ENCODE measurements around the gene SH3D19. TPM values are rescaled to one million over a fixed set of nuclear protein-coding genes. Genes with fewer than 3 reads are reported as not detected.
"Not testable (repeated sequence)": the region's sequence is repeated elsewhere in the genome, so short reads cannot be mapped to it uniquely, and the experiment has no call there.

The SH3D19 gene
- total RNA-seq, 2 donors from 2014 or later = 94.8 to 143 TPM

GRCh38 chr4:151094290-151094751 is 231.1 kb downstream of the SH3D19 start:
- H3K36me3 ChIP-seq = no peaks in the 10 kb centered on the region
- H3K9me3 ChIP-seq = no peaks in the 10 kb centered on the region
- DNase-seq (ENCODE audit: low spot score) (no peak), ATAC-seq (ENCODE audit: insufficient number of reproducible peaks, low FRiP score, low read depth) (no peak)
- no peak overlapping the region for H3K4me3 ChIP-seq
- H3K4me1 ChIP-seq (ENCODE audit: control insufficient read depth in 1 of 2, low read depth in 2 of 2) = no peaks in the 10 kb centered on the region
- no peak overlapping the region for H3K27ac ChIP-seq
- no peak for TF ChIP-seq CTCF (IDR thresholded peaks at IDR 0.05)
- no peaks in the 10 kb centered on the region for H3K27me3 ChIP-seq (replicated peaks; ENCODE audit: insufficient read depth)

GRCh38 chr4:151093203-151093602 is 232.2 kb downstream of the SH3D19 start:
- H3K27ac ChIP-seq = no peak overlapping the region
- H3K27me3 ChIP-seq (replicated peaks; ENCODE audit: insufficient read depth) = no peaks in the 10 kb centered on the region
- DNase-seq (ENCODE audit: low spot score) (no peak), ATAC-seq (ENCODE audit: insufficient number of reproducible peaks, low FRiP score, low read depth) (no peak)
- no peaks in the 10 kb centered on the region for H3K36me3 ChIP-seq
- no peaks in the 10 kb centered on the region for H3K9me3 ChIP-seq
- TF ChIP-seq CTCF (IDR thresholded peaks at IDR 0.05) = no peak
- H3K4me1 ChIP-seq (ENCODE audit: control insufficient read depth in 1 of 2, low read depth in 2 of 2) = no peaks in the 10 kb centered on the region
- no peak overlapping the region for H3K4me3 ChIP-seq

- no peaks in the 10 kb centered on the region for H3K9me3 ChIP-seq
- TF ChIP-seq CTCF (IDR thresholded peaks at IDR 0.05) = no peak
- no peaks in the 10 kb centered on the region for H3K27me3 ChIP-seq (replicated peaks; ENCODE audit: insufficient read depth)
- no peak for ATAC-seq (ENCODE audit: insufficient number of reproducible peaks, low FRiP score, low read depth)
- no peaks in the 10 kb centered on the region for H3K36me3 ChIP-seq
- no peak overlapping the region for H3K4me3 ChIP-seq
- DNase-seq (ENCODE audit: low spot score) = no peak
- no peak overlapping the region for H3K27ac ChIP-seq
- no peaks in the 10 kb centered on the region for H3K4me1 ChIP-seq (ENCODE audit: control insufficient read depth in 1 of 2, low read depth in 2 of 2)
These were observed 232.9 kb downstream of the SH3D19 start for GRCh38 chr4:151092488-151092887.

GRCh38 chr4:151091047-151091446 is 234.4 kb downstream of the SH3D19 start:
- TF ChIP-seq CTCF (IDR thresholded peaks at IDR 0.05) = no peak
- Histone ChIP-seq H3K36me3 (no peaks in the 10 kb centered on the region), H3K27me3 (replicated peaks; ENCODE audit: insufficient read depth) (no peaks in the 10 kb centered on the region), H3K4me1 (ENCODE audit: control insufficient read depth in 1 of 2, low read depth in 2 of 2) (no peaks in the 10 kb centered on the region), H3K27ac (no peak overlapping the region), H3K9me3 (no peaks in the 10 kb centered on the region), H3K4me3 (no peak overlapping the region)
- ATAC-seq (ENCODE audit: insufficient number of reproducible peaks, low FRiP score, low read depth) = no peak
- DNase-seq (ENCODE audit: low spot score) = no peak

- Histone ChIP-seq H3K27me3 (replicated peaks; ENCODE audit: insufficient read depth) (no peaks in the 10 kb centered on the region), H3K9me3 (no peaks in the 10 kb centered on the region), H3K4me3 (no peak overlapping the region), H3K4me1 (ENCODE audit: control insufficient read depth in 1 of 2, low read depth in 2 of 2) (no peaks in the 10 kb centered on the region), H3K27ac (no peak overlapping the region), H3K36me3 (no peaks in the 10 kb centered on the region)
- no peak for DNase-seq (ENCODE audit: low spot score)
- no peak for ATAC-seq (ENCODE audit: insufficient number of reproducible peaks, low FRiP score, low read depth)
- no peak for TF ChIP-seq CTCF (IDR thresholded peaks at IDR 0.05)
These were observed 237.9 kb downstream of the SH3D19 start for GRCh38 chr4:151087467-151087866.

- not testable (repeated sequence) for H3K27me3 ChIP-seq (replicated peaks; ENCODE audit: insufficient read depth); DNase-seq (ENCODE audit: low spot score); H3K27ac ChIP-seq; H3K36me3 ChIP-seq; H3K4me3 ChIP-seq; H3K9me3 ChIP-seq; H3K4me1 ChIP-seq (ENCODE audit: control insufficient read depth in 1 of 2, low read depth in 2 of 2); ATAC-seq (ENCODE audit: insufficient number of reproducible peaks, low FRiP score, low read depth)
These were observed 247.4 kb downstream of the SH3D19 start for GRCh38 chr4:151077978-151078377.

Measured in thoracic aorta (tissue), 2 donors.